Measurements from ENCODE around the gene SLC46A2. TPM values are rescaled to one million over a fixed set of nuclear protein-coding genes. Genes with fewer than 3 reads are reported as not detected.

Gene SLC46A2
- polyA plus RNA-seq, 1 donor from 2014 or later, result not detected

- Histone ChIP-seq H2AFZ (ENCODE audit: low read depth, low read length) (no peak overlapping the region), H3K9me3 (ENCODE audit: low read length) (no peaks in the 10 kb centered on the region), H3K4me3 (ENCODE audit: low read length) (no peak overlapping the region), H3K36me3 (ENCODE audit: insufficient read depth, low read length) (no peaks in the 10 kb centered on the region), H3F3A (ENCODE audit: insufficient read depth, low read length, poor library complexity, severe bottlenecking) (no peaks in the 10 kb centered on the region), H3K27ac (ENCODE audit: low read length) (no peak overlapping the region), H3K79me2 (replicated peaks; ENCODE audit: insufficient read depth, low read length) (no peaks in the 10 kb centered on the region), H3K9me2 (ENCODE audit: insufficient read depth, low read length) (no peaks in the 10 kb centered on the region), H3K27me3 (ENCODE audit: insufficient read depth, low read depth, low read length) (no peaks in the 10 kb centered on the region), H3K9ac (ENCODE audit: low read length) (no peak overlapping the region), H3K4me2 (ENCODE audit: low read length) (no peak overlapping the region), H4K20me1 (ENCODE audit: insufficient read depth) (no peaks in the 10 kb centered on the region)
- TF ChIP-seq MXI1 (conservative IDR thresholded peaks at IDR 0.05; ENCODE audit: poor library complexity, severe bottlenecking) (no peak), RAD21 (conservative IDR thresholded peaks at IDR 0.05) (no peak), EP300 (conservative IDR thresholded peaks at IDR 0.05; ENCODE audit: poor library complexity, severe bottlenecking) (no peak), CTCF (IDR thresholded peaks at IDR 0.05; ENCODE audit: poor library complexity, severe bottlenecking) (no peak), SMC3 (conservative IDR thresholded peaks at IDR 0.05; ENCODE audit: poor library complexity) (no peak), REST (IDR thresholded peaks at IDR 0.05; ENCODE audit: borderline replicate concordance) (no peak), TAF1 (IDR thresholded peaks at IDR 0.05; ENCODE audit: low read depth) (no peak), POLR2AphosphoS5 (IDR thresholded peaks at IDR 0.05) (no peak), EZH2 (IDR thresholded peaks at IDR 0.05; ENCODE audit: borderline replicate concordance, insufficient read depth, low read length, poor library complexity, severe bottlenecking) (no peak)
Observed at GRCh38 chr9:112864982-112865381, 25.7 kb downstream of the SLC46A2 start.

- no peaks in the 10 kb centered on the region for H3K79me2 ChIP-seq (replicated peaks; ENCODE audit: insufficient read depth, low read length)
- no peaks in the 10 kb centered on the region for H3K36me3 ChIP-seq (ENCODE audit: insufficient read depth, low read length)
- H3K4me3 ChIP-seq (ENCODE audit: low read length), result no peak overlapping the region
- H3F3A ChIP-seq (ENCODE audit: insufficient read depth, low read length, poor library complexity, severe bottlenecking), result no peaks in the 10 kb centered on the region
- no peak overlapping the region for H2AFZ ChIP-seq (ENCODE audit: low read depth, low read length)
- no peak overlapping the region for H3K4me2 ChIP-seq (ENCODE audit: low read length)
- no peaks in the 10 kb centered on the region for H3K9me3 ChIP-seq (ENCODE audit: low read length)
- H3K9me2 ChIP-seq (ENCODE audit: insufficient read depth, low read length), result no peaks in the 10 kb centered on the region
- no peak overlapping the region for H3K27ac ChIP-seq (ENCODE audit: low read length)
- no peaks in the 10 kb centered on the region for H3K27me3 ChIP-seq (ENCODE audit: insufficient read depth, low read depth, low read length)
- H4K20me1 ChIP-seq (ENCODE audit: insufficient read depth), result no peaks in the 10 kb centered on the region
- TF ChIP-seq EP300 (conservative IDR thresholded peaks at IDR 0.05; ENCODE audit: poor library complexity, severe bottlenecking) (no peak), RAD21 (conservative IDR thresholded peaks at IDR 0.05) (no peak), TAF1 (IDR thresholded peaks at IDR 0.05; ENCODE audit: low read depth) (no peak), REST (IDR thresholded peaks at IDR 0.05; ENCODE audit: borderline replicate concordance) (no peak), CTCF (IDR thresholded peaks at IDR 0.05; ENCODE audit: poor library complexity, severe bottlenecking) (no peak), MXI1 (conservative IDR thresholded peaks at IDR 0.05; ENCODE audit: poor library complexity, severe bottlenecking) (no peak), POLR2AphosphoS5 (IDR thresholded peaks at IDR 0.05) (no peak), SMC3 (conservative IDR thresholded peaks at IDR 0.05; ENCODE audit: poor library complexity) (no peak), EZH2 (IDR thresholded peaks at IDR 0.05; ENCODE audit: borderline replicate concordance, insufficient read depth, low read length, poor library complexity, severe bottlenecking) (no peak)
- H3K9ac ChIP-seq (ENCODE audit: low read length), result no peak overlapping the region
Observed at GRCh38 chr9:112864403-112864802, 26.3 kb downstream of the SLC46A2 start.

Measured in neural cell (in vitro differentiated cells).